NT2/D1 (cell line): ENCODE results near the gene CACNB2.
"Not testable (repeated sequence)": the region's sequence is repeated elsewhere in the genome, so short reads cannot be mapped to it uniquely, and the experiment has no call there.

Source experiments
- DNase-seq: peaks from one replicate; pipeline ENCODE4 v3.0.0-alpha.2; 2011; ENCODE audit warnings: low read depth, low spot score
- H3K27me3 ChIP-seq: 2 replicates; pipeline ENCODE4 v1.6.0; 2011; ENCODE audit warnings: mild to moderate bottlenecking; ENCODE audit not compliant: insufficient read length, insufficient read depth
- H3K36me3 ChIP-seq: 2 replicates; pipeline ENCODE4 v1.6.1; 2011; ENCODE audit warnings: mild to moderate bottlenecking, low read length, mixed read lengths; ENCODE audit not compliant: insufficient read depth, insufficient read length
- H3K4me1 ChIP-seq: 2 replicates; pipeline ENCODE4 v1.5.1; 2011; ENCODE audit not compliant: insufficient read depth, insufficient read length
- H3K4me3 ChIP-seq: 2 replicates; pipeline ENCODE4 v1.5.1; 2011; ENCODE audit warnings: low read depth; ENCODE audit not compliant: insufficient read length
- H3K9ac ChIP-seq: 2 replicates; pipeline ENCODE4 v1.6.0; 2011; ENCODE audit warnings: low read depth; ENCODE audit not compliant: insufficient read length
- H3K9me3 ChIP-seq: 2 replicates; pipeline ENCODE4 v1.5.1; 2011; ENCODE audit warnings: mild to moderate bottlenecking, low read length; ENCODE audit not compliant: insufficient read depth
- SUZ12 ChIP-seq: IDR thresholded peaks from 2 replicates; pipeline ENCODE4 v1.6.1; 2011; ENCODE audit not compliant: insufficient read length, insufficient read depth; ENCODE audit errors: extremely low read depth
- YY1 ChIP-seq: IDR thresholded peaks from 2 replicates; pipeline ENCODE4 v1.6.1; 2011; ENCODE audit not compliant: insufficient read length, insufficient read depth
- ZNF274 ChIP-seq: IDR thresholded peaks from 2 replicates; pipeline ENCODE4 v1.6.1; 2011; ENCODE audit warnings: mild to moderate bottlenecking, low read depth, low read length

The CACNB2 gene

DNA sequence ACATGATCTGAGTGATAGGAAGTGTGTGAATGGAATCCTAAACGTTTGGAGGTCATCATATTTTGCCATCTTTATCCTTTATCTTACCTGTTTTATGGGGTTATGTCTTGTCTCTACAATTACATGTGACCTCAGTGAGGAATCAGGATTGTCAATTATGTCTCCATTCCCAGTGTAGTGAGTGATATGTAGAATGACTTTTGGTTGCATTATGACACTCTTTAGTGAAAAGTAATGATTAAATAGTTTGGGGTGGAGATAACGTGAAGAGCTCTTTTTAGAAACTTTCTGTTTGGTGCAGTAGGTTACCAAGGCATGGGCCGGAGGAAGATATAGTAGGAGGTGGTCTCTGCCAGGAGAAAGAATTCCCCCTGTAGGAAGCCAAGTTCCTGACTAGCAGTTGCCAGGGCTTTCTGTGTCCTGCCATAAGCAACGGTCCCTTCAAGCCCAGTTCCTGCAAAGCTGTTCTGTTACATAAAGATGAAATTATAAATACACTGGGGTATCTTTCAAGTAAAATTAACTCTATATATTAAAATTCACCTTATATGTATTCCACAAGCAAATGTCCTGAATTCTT lies 282.9 kb downstream of the CACNB2 start:
- TF ChIP-seq YY1, result no peak
- no peak for TF ChIP-seq SUZ12
- TF ChIP-seq ZNF274, result no peak
- no peaks in the 10 kb centered on the region for H3K36me3 ChIP-seq
- H3K9ac ChIP-seq, result no peak overlapping the region
- H3K4me3 ChIP-seq, result no peak overlapping the region
- no peak for DNase-seq
- H3K9me3 ChIP-seq, result no peaks in the 10 kb centered on the region
- no peaks in the 10 kb centered on the region for H3K4me1 ChIP-seq
- H3K27me3 ChIP-seq, result no peaks in the 10 kb centered on the region

GRCh38 chr10:18424200-18424599 lies 284.0 kb downstream of the CACNB2 start:
- no peaks in the 10 kb centered on the region for H3K36me3 ChIP-seq
- TF ChIP-seq SUZ12 (no peak), YY1 (no peak), ZNF274 (no peak)
- DNase-seq, result no peak
- no peaks in the 10 kb centered on the region for H3K4me1 ChIP-seq
- H3K9me3 ChIP-seq, result no peaks in the 10 kb centered on the region
- H3K4me3 ChIP-seq, result no peak overlapping the region
- H3K27me3 ChIP-seq, result no peaks in the 10 kb centered on the region
- H3K9ac ChIP-seq, result no peak overlapping the region

DNA sequence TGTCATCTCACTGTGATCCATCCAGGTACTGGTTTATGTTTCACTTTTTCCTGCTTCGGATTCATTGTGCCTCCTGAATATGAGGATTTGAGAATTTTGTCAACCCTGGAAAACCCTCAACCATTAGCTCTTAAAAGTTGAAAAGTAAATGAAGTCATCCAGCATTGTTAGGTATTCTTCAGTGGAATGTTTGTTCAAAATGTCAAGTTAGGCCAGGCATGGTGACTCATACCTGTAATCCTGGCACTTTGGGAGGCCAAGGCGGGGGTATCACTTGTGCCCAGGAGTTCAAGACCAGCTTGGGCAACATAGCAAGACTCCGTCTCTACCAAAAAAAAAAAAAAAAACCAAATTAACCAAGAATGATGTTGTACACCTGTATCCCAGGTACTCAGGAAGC lies 289.1 kb downstream of the CACNB2 start:
- Histone ChIP-seq H3K4me1 (no peaks in the 10 kb centered on the region), H3K36me3 (no peaks in the 10 kb centered on the region), H3K27me3 (no peaks in the 10 kb centered on the region), H3K9ac (no peak overlapping the region), H3K4me3 (no peak overlapping the region), H3K9me3 (no peaks in the 10 kb centered on the region)
- DNase-seq, result no peak
- TF ChIP-seq ZNF274 (no peak), SUZ12 (no peak), YY1 (no peak)

- H3K4me1 ChIP-seq, result no peaks in the 10 kb centered on the region
- no peaks in the 10 kb centered on the region for H3K36me3 ChIP-seq
- no peak overlapping the region for H3K9ac ChIP-seq
- H3K27me3 ChIP-seq, result no peaks in the 10 kb centered on the region
- no peaks in the 10 kb centered on the region for H3K9me3 ChIP-seq
- TF ChIP-seq YY1 (no peak), ZNF274 (no peak), SUZ12 (no peak)
- no peak overlapping the region for H3K4me3 ChIP-seq
- no peak for DNase-seq
Measured at GRCh38 chr10:18436902-18437301, 296.7 kb downstream of the CACNB2 start.

- H3K36me3 ChIP-seq, result no peaks in the 10 kb centered on the region
- H3K9ac ChIP-seq, result no peak overlapping the region
- no peaks in the 10 kb centered on the region for H3K9me3 ChIP-seq
- DNase-seq, result no peak
- no peaks in the 10 kb centered on the region for H3K27me3 ChIP-seq
- no peaks in the 10 kb centered on the region for H3K4me1 ChIP-seq
- no peak overlapping the region for H3K4me3 ChIP-seq
- TF ChIP-seq SUZ12, result no peak
- TF ChIP-seq YY1, result no peak
- no peak for TF ChIP-seq ZNF274
Measured at GRCh38 chr10:18437486-18437885, 297.3 kb downstream of the CACNB2 start.

DNA sequence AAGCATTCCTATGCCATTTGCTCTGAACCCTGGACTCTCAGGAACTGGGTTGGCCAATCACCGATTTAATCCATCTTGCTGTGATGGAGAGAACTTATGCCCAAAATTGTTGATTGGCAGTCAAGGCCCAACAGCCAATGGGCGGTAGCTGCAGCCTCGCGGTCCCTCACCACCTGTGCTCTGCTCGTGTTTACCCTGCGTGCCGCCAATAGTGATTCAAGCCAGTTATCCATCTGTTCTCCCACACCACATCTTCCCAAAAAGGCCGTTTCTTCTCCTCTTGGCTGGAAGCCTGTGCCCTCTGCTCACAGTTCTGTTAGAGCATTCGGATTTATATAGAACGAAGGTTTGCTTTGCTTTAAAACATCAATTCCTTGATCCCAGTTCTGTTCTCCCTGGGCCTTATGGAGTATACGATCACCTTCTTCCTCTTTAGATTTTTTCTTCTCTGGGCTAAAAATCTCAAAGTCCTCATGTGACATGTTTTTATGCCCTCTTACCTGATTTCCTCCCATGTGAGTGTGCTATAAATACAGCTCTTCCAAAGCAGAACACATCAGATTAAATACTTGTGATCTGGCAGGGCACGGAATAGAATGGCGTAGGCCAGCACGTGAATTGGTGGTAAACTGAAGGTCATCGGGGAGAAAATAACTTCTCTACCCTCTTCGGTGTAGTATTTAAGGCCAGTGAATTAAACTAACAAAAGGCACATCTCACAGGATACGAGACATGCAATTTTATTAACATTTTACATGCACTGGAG lies 298.3 kb downstream of the CACNB2 start:
- Histone ChIP-seq H3K4me1 (no peaks in the 10 kb centered on the region), H3K9me3 (no peaks in the 10 kb centered on the region), H3K9ac (no peak overlapping the region), H3K36me3 (no peaks in the 10 kb centered on the region), H3K27me3 (no peaks in the 10 kb centered on the region), H3K4me3 (no peak overlapping the region)
- DNase-seq, result no peak
- TF ChIP-seq SUZ12, result no peak
- no peak for TF ChIP-seq YY1
- no peak for TF ChIP-seq ZNF274

GRCh38 chr10:18439601-18440000 lies 299.4 kb downstream of the CACNB2 start:
- H3K4me1 ChIP-seq, result no peaks in the 10 kb centered on the region
- H3K9ac ChIP-seq, result no peak overlapping the region
- H3K4me3 ChIP-seq, result no peak overlapping the region
- no peaks in the 10 kb centered on the region; the same call in 1 of the 2 replicates for H3K9me3 ChIP-seq
- TF ChIP-seq YY1 (no peak), ZNF274 (no peak), SUZ12 (no peak)
- H3K27me3 ChIP-seq, result no peaks in the 10 kb centered on the region
- no peak for DNase-seq
- H3K36me3 ChIP-seq, result no peaks in the 10 kb centered on the region

DNA sequence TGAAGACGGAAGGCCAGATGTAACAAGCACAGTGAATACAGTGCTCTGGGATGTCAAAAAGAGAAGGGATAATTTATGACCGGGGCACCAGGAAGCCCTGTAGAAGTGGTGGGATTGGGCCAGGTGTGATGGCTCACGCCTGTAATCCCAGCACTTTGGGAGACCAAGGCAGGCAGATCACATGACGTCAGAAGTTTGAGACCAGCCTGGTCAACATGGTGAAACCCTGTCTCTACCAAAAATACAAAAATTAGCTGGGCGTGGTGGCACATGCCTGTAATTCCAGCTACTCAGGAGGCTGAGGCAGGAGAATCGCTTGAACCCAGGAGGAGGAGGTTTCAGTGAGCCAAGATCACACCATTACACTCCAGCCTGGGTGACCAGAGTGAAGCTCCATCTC lies 305.4 kb downstream of the CACNB2 start:
- not testable (repeated sequence) for DNase-seq

More for the DNA sequence above, 305.4 kb downstream of the CACNB2 start:
- H3K9ac ChIP-seq, H3K4me3 ChIP-seq, H3K36me3 ChIP-seq, H3K4me1 ChIP-seq, H3K9me3 ChIP-seq, H3K27me3 ChIP-seq: not testable (repeated sequence)
